ENCODE results near the gene CNNM3.
"Not testable (repeated sequence)": the region's sequence is repeated elsewhere in the genome, so short reads cannot be mapped to it uniquely, and the experiment has no call there.

The CNNM3 gene

GRCh38 chr2:96841701-96842495 lies 25.8 kb downstream of the CNNM3 start:
- no peak for DNase-seq

DNA sequence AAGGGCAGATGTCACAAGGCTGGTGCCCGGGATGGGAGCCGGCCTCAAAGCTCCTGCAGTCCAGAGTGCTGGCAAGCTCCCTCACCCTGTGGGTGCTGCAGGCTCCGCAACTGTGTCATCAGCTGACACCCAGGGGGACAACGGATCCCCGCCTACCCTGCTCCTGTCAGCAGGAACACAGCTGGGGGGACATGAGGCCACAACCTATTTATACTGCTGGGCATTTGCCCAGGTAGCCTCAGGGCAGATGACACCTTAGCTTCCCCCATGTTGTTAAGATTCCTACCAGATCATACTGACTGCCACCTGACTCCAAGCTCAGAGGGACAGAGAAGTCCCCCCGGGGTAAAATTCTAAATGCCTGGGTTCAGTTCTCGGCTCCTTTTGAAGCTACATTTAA lies 26.5 kb downstream of the CNNM3 start:
- DNase-seq = no peak

- no peak for DNase-seq
These were observed 27.6 kb downstream of the CNNM3 start, which contains the start of gene ANKRD23 for GRCh38 chr2:96843538-96844268. Gene ANKRD23, minus strand, starts transcription at chr2:96844021. Its CDS starts 29 bp downstream, at chr2:96843992.

GRCh38 chr2:96844405-96844808 lies 28.3 kb downstream of the CNNM3 start:
- DNase-seq = no peak

DNA sequence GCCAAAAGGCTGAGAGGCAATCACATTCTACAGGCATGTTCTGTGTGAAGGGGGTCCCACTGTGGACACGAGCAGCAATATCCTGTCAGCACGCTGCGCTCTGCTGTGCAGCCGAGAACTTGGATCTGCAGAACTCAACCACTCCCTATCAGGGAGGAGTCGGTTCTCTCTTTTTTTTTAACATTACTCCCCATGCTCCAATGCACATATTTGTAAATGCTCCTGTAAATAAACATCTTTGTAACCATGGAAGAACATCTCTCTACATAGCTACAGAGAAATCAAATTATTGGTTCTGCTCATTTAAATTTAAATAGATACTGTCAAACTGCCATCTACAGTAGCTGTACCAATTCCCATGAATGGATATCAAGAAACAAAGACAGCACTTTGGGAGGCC lies 30.8 kb downstream of the CNNM3 start:
- no peak for DNase-seq

DNA sequence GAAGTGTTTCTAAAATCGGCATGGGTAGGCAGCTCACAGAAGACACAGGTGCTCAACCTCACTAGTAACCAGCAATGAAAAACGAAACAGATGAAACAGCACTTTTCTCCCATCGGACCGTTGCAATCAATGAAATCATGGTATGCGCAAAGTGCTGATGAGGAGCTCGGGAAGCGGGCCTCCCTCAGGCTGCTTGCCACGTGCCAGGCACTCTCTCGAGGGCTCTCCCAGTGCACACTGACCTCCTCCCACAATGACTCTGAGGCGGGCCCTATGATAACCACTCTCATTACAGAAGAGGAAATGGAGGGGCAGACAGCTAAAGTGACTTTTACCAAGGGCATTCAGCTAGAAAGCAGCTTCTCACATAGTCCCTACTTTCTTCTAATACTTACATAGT lies 31.5 kb downstream of the CNNM3 start:
- DNase-seq = no peak

DNA sequence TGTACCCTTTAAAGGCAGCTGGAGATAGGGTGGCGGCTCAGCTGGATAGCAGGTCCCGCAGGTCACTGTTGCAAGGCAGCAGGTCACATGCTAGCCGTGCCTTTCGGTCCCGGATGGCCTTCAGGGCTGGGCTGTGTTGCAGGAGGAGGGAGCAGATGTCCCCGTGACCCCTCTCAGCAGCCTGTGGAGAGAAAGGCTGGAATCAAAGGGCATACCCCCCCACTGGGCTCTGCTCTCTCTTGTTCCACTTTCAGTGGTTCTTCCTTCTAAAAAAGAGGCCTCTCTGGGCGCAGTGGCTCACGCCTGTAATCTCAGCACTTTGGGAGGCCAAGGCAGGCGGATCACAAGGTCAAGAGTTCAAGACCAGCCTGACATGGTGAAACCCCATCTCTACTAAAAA lies 32.2 kb downstream of the CNNM3 start:
- DNase-seq = no peak

DNA sequence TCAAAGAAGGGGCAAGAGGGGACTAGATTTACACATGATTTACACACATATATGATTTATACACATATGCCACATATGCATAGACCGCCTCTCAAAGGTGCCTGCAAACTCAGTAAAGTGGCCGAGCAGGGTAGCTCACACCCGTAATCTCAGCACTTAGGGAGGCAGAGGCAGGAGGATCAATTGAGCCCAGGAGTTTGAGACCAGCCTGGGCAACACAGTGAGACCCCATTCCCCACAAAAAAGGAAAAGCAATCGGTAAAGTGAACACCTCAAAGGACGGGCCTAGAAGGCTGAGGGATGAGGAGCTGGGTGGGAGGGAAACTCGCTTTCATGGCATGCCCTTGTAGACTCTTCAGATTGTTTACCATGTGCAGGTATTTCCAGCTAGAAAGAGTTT lies 36.6 kb downstream of the CNNM3 start:
- DNase-seq = no peak

- no peak for DNase-seq
These were observed 37.3 kb downstream of the CNNM3 start for GRCh38 chr2:96853321-96853720.

DNA sequence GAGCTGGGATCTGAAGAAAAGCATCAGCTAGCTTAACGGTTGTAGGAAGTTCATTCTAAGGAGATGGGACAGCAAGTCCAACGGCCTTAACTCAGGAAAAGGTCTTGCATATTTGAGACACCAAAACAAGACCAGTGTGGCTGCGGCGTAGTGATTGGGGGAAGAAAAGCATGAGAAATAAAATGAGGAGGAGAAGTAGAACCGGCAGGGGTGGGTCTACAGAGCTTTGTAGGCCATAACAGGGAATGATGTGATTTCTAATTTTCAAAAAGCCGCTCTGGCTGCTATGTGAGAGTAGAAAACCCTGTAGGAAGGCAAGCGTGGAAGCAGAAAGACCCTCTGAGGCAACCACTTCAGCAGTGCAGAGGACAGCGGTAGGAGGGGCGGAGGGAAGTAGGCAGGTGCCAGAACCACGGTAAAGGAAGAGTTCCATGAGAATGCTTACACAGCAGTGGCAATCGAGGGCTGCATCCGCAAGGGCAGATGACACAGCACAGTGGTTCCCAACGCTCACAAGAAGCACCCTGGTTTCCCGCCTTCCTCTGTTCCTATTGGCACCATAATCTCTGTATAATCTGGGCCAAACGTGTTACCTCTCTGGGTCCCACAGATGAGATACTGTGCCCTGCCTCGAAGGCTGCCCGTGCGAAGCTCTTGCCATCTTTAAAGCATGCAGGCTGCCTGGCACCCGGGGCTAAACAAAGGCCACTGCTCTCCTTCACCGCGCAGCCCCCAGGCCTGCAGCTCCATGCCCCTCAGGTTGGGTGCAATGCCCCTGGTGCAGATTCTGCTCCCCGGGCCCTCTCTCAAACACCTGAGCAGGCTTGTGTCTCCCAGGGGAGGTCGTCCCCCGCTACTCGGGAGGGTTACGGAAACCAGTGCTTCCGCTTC lies 41.0 kb downstream of the CNNM3 start:
- DNase-seq = peak in 1 of 4 experiments; percentile 37

DNA sequence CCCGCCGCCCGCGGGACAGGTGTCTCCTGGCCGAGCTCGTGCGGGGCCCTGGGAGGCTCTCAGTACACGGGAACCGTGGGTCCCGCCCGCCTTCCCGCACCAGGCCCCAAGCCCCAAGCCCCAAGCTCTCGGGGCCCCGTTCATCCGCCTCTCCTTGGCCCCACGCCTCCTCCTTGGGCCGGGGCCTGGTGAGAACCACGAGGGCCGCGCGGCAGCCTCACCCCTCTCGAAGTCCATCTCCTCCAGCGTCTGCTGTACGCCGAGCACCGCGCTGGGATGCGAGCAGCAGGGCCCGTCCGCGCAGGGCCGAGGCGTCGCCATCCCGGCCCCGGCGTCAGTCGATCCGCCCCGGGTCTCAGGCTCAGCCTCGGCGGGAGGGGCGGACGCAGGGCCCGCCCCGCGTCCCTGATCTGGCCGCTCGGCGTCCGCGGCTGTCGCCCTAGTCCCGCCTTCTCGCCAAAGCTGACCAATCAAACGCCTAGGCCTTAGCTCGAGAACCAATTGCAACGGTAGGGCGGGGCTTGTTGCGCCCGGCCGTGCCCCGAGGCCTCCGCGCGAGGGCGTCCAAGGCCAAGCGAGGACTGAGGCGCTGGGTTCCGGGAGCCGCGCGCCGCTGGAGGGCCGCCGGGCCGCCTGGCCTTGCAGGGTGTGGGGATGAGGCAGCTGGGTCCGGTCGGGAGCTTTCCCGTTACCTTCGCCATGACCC lies 41.8 kb downstream of the CNNM3 start, which contains the start of gene ANKRD39:
TSS of gene ANKRD39 (minus strand) at position 350 of the 706 bp plus-strand sequence. CDS start at position 321, 29 bp downstream.
- peak; percentile 91 to 97 (median 92) for DNase-seq

DNA sequence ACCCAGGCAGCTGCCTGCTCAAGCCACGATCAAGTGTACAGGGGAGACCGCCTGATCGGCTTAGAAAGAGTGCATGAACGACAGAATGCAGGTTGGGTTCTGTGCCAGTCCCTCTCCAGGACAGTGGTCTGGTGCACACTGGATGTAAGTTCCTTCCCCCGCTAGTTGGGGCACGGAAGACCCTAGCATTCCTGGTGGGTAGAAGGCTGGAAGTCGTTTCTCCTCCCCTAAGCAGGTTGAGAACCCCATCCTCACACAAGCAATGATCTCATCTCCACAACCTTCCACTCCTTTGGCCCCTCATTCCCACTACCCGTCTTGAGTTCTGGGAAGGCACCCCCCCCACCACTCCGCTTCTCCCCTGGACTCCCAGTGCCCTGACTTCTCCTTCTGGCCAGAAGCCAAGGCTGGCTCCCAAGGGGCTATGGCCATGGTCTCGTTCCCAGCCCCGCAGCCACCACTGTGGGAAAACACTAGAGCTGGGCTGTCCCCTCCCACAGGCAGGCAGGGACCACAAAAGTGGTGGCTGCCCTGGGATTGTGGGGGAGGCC lies 43.1 kb downstream of the CNNM3 start:
- no peak for DNase-seq

DNA sequence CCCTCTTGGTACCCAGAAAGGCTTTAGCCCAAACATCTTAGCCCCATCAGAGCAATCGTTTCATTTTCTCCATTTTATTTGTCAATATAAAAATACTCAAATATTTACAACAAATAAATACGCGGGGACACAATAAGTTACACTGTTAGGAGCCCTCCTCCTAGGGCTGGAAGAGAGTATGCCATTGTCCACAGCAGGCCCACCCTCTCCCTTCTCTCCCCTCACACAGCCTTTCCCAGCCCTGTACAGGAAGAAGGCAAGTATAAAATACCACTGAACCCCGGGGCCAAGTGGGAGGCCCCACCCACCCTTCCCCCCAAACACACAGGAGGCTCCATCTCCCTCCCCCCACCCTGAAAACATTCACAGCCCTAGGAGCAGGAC lies 43.6 kb downstream of the CNNM3 start:
- DNase-seq = no peak

DNA sequence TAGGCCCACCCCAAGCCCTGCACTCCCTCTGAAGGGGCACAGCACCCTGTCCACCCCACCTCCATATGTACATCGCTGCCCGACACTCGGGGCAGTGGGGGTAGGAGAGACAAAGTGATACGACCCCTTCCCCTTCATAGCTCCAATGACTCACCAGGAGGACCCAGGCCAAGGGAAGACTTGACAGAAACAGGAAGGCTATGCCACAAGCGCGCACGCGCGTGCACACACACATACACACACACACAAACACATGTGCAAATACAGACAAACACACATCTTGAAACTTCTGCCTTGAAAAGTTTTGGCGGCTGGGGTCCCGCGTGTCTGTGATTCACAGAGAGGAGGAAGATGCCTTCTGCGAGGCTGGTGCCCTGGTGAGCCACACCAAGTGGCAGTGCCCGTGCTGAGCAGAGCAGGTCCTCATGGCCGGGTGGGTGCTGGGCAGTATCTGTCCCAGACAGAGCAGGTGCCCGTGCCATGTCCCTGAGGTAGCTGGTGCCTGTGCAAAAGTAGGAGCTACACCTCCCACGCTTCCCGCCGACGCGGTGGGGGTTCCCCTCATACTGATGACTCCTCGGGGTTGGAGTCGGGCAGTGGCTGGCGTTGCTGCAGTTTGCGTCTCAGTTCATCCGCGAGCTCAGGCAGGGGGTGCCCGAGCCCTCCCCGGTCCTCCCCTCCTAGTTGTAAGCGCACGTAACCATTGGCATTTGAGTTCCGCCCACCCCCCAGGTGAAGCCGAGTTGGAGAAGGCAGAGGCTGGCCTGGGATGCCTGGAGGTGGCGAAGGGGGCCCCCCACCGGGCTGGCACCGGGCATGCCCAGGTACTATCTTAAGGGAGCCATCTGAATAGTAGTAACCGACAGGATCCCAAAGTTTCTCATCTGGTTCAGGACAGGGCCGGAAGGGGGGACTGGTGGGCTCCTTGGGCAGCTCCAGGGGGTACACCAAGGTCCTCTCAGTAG lies 44.3 kb downstream of the CNNM3 start:
- DNase-seq = no peak

DNA sequence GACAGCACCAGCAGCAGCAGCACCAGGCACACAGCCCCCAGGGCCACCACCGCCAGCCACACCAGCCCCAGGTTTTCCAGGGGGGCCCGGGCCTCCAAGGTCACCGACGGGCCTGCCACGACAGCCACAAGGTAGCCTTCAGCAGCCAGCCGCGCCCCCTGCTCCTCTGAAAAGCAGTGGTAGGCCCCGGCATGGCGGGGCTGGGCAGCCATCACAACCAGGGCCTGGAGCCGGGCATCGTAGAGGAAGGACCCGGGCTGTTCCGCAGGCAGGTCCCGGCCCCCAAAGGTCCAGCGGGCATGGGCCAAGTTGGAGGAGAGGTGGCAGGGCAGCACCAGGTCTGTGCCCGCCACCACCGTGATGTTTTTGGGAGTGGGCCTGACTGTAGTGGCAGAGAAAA lies 45.0 kb downstream of the CNNM3 start:
- DNase-seq = no peak

- DNase-seq = not testable (repeated sequence)
These were observed 47.0 kb downstream of the CNNM3 start for GRCh38 chr2:96863056-96863455.

DNA sequence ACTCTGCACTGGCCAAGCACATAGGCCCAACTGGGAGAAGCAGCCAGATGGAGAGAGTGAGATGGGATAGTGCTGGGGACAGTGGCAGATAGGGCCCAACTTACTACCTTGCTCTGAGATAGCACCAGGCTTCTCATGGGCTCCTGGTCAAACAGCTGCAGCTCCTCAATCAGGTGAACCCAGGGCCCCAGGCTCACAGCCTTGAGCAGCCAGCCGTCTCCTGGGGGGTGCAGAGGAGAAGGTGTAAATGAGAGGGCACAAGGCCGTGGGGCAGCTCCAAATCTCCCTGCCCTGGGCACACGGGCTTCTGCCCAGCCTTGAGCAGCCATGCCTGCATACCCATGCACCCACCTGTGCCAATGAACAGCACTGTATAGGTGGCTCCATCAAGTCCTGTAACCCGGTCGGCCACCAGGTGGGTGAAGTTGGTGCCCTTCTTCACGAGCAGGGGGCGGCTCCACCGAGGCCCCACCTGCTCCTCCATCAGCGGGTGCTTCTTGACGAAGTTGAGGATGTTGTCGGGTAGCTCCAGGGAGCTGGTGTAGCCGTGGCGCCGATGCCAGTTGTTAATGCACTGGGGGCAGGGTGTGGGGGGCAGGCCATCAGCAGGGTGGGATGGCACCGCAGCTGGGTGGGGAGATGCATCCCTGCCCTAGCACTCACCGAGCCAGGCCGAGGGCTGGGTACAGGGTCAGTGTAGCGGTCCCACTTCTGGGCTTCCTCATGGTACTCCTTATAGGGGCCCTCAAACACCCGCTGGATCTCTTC lies 47.7 kb downstream of the CNNM3 start:
- no peak for DNase-seq

GRCh38 chr2:96864343-96865091 lies 48.4 kb downstream of the CNNM3 start:
- no peak for DNase-seq

DNA sequence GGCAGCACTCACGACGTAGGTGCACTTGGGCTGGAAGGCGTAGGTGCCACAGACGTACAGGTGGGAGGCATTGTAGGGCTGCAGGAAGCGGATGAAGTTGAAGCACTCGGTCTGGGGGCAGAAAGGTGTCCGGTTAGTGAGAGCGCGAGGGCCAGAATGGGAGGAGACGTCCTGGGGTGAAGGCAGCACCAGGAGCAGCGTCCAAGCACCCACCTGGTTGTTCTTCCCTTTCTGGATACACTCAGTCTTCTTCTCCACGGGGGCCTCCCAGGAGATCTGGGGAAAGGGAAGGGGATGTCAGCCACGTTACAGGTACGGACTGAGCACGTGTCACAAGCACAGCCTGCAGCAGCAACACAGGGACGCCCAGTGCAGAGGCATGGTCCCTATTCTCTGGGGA lies 49.6 kb downstream of the CNNM3 start:
- DNase-seq = no peak

Data from activated naive CD4-positive, alpha-beta T cell (primary cell).